Prostate gland (tissue), 2 donors: ENCODE data around the gene MAMLD1.

Experiments used
- POLR2A ChIP-seq: fragments of 450-650 bp; IDR thresholded peaks from one replicate; pipeline ENCODE4 v1.6.1; 2016; ENCODE audit warnings: antibody characterized with exemption, mild to moderate bottlenecking
- POLR2AphosphoS5 ChIP-seq: sonication (generic); formaldehyde crosslinking; IDR thresholded peaks from one replicate; pipeline ENCODE4 v1.6.1; 2017; ENCODE audit warnings: antibody characterized with exemption
- TF ChIP-seq, protein P1 (sequence below), 4 experiments: fragments of 200-600 bp in 2 of 4; fragments of 450-650 bp in 2 of 4; sonication (generic) in 2 of 4; IDR thresholded peaks; 1 replicate in 3 of 4; 2 replicates in 1 of 4; pipeline ENCODE4 v1.5.1; 2016 to 2019; ENCODE audit warnings: antibody characterized with exemption in 4 of 4, mild to moderate bottlenecking in 2 of 4, moderate library complexity in 2 of 4

DNA sequence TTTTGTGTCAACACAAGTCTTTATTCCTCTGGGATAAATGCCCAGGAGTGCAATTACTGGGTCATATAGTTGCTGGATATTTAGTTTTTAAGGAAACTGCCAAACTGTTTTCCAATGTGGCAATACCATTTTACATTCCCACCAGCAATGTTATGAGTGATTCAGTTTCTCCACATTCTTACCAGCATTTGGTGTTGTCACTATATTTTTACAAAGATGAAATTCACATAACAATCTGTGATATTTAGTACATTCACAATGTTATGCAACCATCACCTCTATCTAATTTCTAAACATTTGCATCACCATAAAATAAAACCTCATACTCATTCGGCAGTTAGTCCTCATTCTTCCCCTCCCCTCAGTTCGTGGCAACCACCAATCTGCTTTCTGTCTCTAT, 75.0 kb downstream of the MAMLD1 start:
- TF ChIP-seq POLR2AphosphoS5, result no peak
- TF ChIP-seq, protein P1, sequence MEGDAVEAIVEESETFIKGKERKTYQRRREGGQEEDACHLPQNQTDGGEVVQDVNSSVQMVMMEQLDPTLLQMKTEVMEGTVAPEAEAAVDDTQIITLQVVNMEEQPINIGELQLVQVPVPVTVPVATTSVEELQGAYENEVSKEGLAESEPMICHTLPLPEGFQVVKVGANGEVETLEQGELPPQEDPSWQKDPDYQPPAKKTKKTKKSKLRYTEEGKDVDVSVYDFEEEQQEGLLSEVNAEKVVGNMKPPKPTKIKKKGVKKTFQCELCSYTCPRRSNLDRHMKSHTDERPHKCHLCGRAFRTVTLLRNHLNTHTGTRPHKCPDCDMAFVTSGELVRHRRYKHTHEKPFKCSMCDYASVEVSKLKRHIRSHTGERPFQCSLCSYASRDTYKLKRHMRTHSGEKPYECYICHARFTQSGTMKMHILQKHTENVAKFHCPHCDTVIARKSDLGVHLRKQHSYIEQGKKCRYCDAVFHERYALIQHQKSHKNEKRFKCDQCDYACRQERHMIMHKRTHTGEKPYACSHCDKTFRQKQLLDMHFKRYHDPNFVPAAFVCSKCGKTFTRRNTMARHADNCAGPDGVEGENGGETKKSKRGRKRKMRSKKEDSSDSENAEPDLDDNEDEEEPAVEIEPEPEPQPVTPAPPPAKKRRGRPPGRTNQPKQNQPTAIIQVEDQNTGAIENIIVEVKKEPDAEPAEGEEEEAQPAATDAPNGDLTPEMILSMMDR (IDR thresholded peaks at IDR 0.05), result no peak
- TF ChIP-seq POLR2A, result no peak
